Sigmoid colon (tissue), 3 donors: ENCODE results near the gene RASSF4.

Source experiments
- CTCF ChIP-seq, 4 experiments: fragments of 450-650 bp in 3 of 4; fragments of 200-600 bp in 1 of 4; IDR thresholded peaks; one replicate each; pipeline ENCODE4 v1.5.1; 2016 to 2019; ENCODE audit warnings: antibody characterized with exemption in 4 of 4, mild to moderate bottlenecking in 3 of 4, moderate library complexity in 2 of 4
- POLR2A ChIP-seq, 2 donors: fragments of 450-650 bp; IDR thresholded peaks; one replicate each; pipeline ENCODE4 v1.6.1; 2016; ENCODE audit warnings: antibody characterized with exemption in 2 of 2, mild to moderate bottlenecking in 2 of 2, moderate library complexity in 2 of 2

- TF ChIP-seq POLR2A (IDR thresholded peaks at IDR 0.05): no peak
- TF ChIP-seq CTCF (IDR thresholded peaks at IDR 0.05): no peak
Observed at GRCh38 chr10:44930904-44931620, 28.5 kb upstream of the RASSF4 start.
